Effector memory CD8-positive, alpha-beta T cell (primary cell): ENCODE data around the gene PSMG3.

Experiments used
- ATAC-seq: fragments of 150-1000 bp; cut with Tn5 transposase; replicated peaks from 2 replicates; pipeline ENCODE4 v1.10.0; 2021; ENCODE audit warnings: mild to moderate bottlenecking, moderate library complexity
- DNase-seq, 3 experiments: peaks; one replicate each; pipeline ENCODE4 v3.0.0; 2021
- H3K27ac Mint-ChIP-seq, 2 donors: one replicate each; pipeline ENCODE4 v1.8.0; 2022; ENCODE audit warnings: mild to moderate bottlenecking in 2 of 2, mixed read lengths in 2 of 2, moderate library complexity in 2 of 2
- H3K27me3 Mint-ChIP-seq, 2 donors: one replicate each; pipeline ENCODE4 v1.8.0; 2022; ENCODE audit warnings: mixed read lengths in 2 of 2
- H3K36me3 Mint-ChIP-seq: one replicate; pipeline ENCODE4 v1.8.0; 2022; ENCODE audit warnings: mild to moderate bottlenecking, moderate library complexity, mixed read lengths; ENCODE audit not compliant: insufficient read depth
- H3K4me1 Mint-ChIP-seq, 2 donors: one replicate each; pipeline ENCODE4 v1.8.0; 2022; ENCODE audit warnings: low read depth in 2 of 2, mixed read lengths in 2 of 2
- H3K4me3 Mint-ChIP-seq, 2 donors: one replicate each; pipeline ENCODE4 v1.8.0; 2022; ENCODE audit warnings: mild to moderate bottlenecking in 2 of 2, mixed read lengths in 2 of 2, moderate library complexity in 2 of 2
- H3K9me3 Mint-ChIP-seq, 2 donors: one replicate each; pipeline ENCODE4 v1.8.0; 2022; ENCODE audit warnings: mixed read lengths in 2 of 2

Gene PSMG3

GRCh38 chr7:1555813-1556543 lies 13.9 kb downstream of the PSMG3 start, which contains the start of gene TMEM184A:
TSS of gene TMEM184A (minus strand) at chr7:1556205. CDS start at chr7:1555484, 721 bp downstream.
- peaks cover 8% of the 10 kb centered on the region for H3K36me3 Mint-ChIP-seq
- no peak for DNase-seq
- no peak within 1 kb of the TSS for H3K4me3 Mint-ChIP-seq
- peaks cover 0 to 15% of the 10 kb centered on the region in 2 donors for H3K27me3 Mint-ChIP-seq
- peak; percentile 73 for ATAC-seq
- no peaks in the 10 kb centered on the region for H3K9me3 Mint-ChIP-seq
- H3K27ac Mint-ChIP-seq, result peak within 1 kb of the TSS; percentile 44 to 70
- peaks cover 0 to 2% of the 10 kb centered on the region in 2 donors for H3K4me1 Mint-ChIP-seq

DNA sequence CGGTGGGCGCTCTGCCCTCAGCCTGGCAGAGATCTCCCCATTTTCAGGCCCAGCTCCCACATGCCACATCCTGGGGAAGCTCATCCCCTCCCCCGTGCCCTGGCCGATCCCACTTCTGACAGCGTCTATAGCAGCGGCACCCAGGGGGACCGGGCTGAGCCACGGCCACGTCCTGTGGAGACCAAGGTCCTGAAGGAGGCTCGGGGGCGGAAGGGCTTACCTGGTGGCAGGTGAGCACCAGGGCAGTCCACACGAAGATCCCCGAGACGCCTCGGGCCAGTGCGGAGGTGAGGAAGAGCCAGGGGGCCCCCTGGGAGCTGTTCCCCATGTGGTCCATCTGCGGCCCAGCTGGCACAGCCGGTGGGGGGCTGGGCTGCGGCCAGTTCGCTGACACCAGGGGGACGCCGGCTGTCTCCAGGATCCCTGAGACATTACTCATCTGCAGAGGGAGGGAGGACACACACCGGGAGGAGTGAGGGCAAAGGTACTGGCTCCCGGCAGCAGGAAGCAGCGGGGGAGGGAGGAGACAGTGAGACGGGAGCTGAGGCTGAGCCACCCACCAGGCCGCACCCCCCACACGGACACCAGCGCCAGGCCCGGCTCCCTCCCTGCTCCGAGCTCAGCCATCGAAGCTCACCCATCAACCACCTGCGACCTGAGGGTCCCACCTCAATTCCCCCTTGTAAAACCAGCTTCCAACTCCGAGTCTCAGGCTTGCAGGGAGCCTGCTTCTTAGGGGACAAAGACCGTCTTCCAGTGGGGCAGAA lies 14.6 kb downstream of the PSMG3 start:
- Mint-ChIP-seq H3K36me3 (peaks cover 11% of the 10 kb centered on the region), H3K4me3 (no peak overlapping the region), H3K27ac (peak overlapping the region; percentile 44 to 70), H3K4me1 (peaks cover 0 to 2% of the 10 kb centered on the region in 2 donors), H3K27me3 (peaks cover 0 to 15% of the 10 kb centered on the region in 2 donors), H3K9me3 (no peaks in the 10 kb centered on the region)
- DNase-seq, result no peak
- no peak for ATAC-seq

- peaks cover 0 to 15% of the 10 kb centered on the region in 2 donors for H3K27me3 Mint-ChIP-seq
- peaks cover 11% of the 10 kb centered on the region for H3K36me3 Mint-ChIP-seq
- ATAC-seq, result no peak
- H3K9me3 Mint-ChIP-seq, result no peaks in the 10 kb centered on the region
- H3K27ac Mint-ChIP-seq, result peak overlapping the region in 1 of 2 donors; percentile 70
- peaks cover 0 to 2% of the 10 kb centered on the region in 2 donors for H3K4me1 Mint-ChIP-seq
- no peak overlapping the region for H3K4me3 Mint-ChIP-seq
- no peak for DNase-seq
These were observed 15.3 kb downstream of the PSMG3 start for GRCh38 chr7:1554333-1555045.

GRCh38 chr7:1553512-1554210 lies 16.2 kb downstream of the PSMG3 start:
- Mint-ChIP-seq H3K27ac (no peak overlapping the region), H3K9me3 (no peaks in the 10 kb centered on the region), H3K4me3 (no peak overlapping the region), H3K4me1 (peaks cover 0 to 2% of the 10 kb centered on the region in 2 donors), H3K36me3 (peaks cover 18% of the 10 kb centered on the region), H3K27me3 (peaks cover 0 to 15% of the 10 kb centered on the region in 2 donors)
- ATAC-seq (no peak), DNase-seq (no peak)

DNA sequence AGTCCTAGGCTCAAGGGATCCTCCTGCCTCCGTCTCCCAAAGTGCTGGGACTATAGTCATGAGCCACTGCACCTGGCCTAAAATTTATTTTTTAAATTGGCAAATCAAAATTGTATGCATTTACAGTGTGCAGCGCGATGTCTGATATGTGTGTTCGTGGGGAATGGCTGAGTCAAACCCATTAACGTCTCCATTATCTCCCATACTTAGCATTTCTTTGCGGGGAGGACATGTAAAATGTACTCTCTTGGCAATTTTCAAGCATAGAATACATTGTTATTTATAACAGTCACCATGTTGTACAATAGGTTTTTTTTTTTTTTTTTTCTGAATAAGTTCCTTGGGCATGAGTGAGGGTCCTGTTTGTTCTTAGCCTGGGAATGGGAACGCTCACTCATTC lies 17.6 kb downstream of the PSMG3 start:
- H3K27me3 Mint-ChIP-seq, result peaks cover 0 to 9% of the 10 kb centered on the region in 2 donors

DNA sequence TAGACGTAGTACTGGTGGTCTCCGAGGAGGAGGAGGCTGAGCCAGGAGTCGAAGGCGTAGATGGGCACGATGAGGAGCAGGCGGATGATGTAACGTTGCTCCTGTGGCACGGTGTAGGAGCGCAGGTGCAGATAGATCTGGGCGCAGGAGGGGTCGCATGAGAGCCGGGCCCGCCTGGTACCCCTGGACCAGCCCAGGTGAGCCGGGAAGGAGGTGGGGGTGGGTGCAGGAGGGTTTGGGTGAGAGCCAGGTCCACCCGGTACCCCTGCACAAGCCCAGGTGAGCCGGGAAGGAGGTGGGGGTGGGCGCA lies 19.0 kb downstream of the PSMG3 start:
- no peaks in the 10 kb centered on the region for H3K9me3 Mint-ChIP-seq
- H3K27ac Mint-ChIP-seq, result no peak overlapping the region
- H3K4me3 Mint-ChIP-seq, result no peak overlapping the region
- ATAC-seq, result no peak
- H3K27me3 Mint-ChIP-seq, result peaks cover 0 to 9% of the 10 kb centered on the region in 2 donors
- H3K36me3 Mint-ChIP-seq, result peaks cover 25% of the 10 kb centered on the region
- DNase-seq, result no peak
- H3K4me1 Mint-ChIP-seq, result peaks cover 0 to 4% of the 10 kb centered on the region in 2 donors

More for the DNA sequence above, 17.6 kb downstream of the PSMG3 start:
- no peak overlapping the region for H3K27ac Mint-ChIP-seq
- peaks cover 21% of the 10 kb centered on the region for H3K36me3 Mint-ChIP-seq
- H3K4me1 Mint-ChIP-seq, result peaks cover 2 to 4% of the 10 kb centered on the region in 2 donors
- no peak for ATAC-seq
- DNase-seq, result no peak
- no peaks in the 10 kb centered on the region for H3K9me3 Mint-ChIP-seq
- no peak overlapping the region for H3K4me3 Mint-ChIP-seq

GRCh38 chr7:1550005-1550845 lies 19.6 kb downstream of the PSMG3 start:
- Mint-ChIP-seq H3K36me3 (peaks cover 29% of the 10 kb centered on the region), H3K4me3 (no peak overlapping the region), H3K9me3 (no peaks in the 10 kb centered on the region), H3K27me3 (peaks cover 0 to 8% of the 10 kb centered on the region in 2 donors), H3K4me1 (peaks cover 0 to 4% of the 10 kb centered on the region in 2 donors), H3K27ac (no peak overlapping the region)
- DNase-seq, result no peak
- no peak for ATAC-seq

DNA sequence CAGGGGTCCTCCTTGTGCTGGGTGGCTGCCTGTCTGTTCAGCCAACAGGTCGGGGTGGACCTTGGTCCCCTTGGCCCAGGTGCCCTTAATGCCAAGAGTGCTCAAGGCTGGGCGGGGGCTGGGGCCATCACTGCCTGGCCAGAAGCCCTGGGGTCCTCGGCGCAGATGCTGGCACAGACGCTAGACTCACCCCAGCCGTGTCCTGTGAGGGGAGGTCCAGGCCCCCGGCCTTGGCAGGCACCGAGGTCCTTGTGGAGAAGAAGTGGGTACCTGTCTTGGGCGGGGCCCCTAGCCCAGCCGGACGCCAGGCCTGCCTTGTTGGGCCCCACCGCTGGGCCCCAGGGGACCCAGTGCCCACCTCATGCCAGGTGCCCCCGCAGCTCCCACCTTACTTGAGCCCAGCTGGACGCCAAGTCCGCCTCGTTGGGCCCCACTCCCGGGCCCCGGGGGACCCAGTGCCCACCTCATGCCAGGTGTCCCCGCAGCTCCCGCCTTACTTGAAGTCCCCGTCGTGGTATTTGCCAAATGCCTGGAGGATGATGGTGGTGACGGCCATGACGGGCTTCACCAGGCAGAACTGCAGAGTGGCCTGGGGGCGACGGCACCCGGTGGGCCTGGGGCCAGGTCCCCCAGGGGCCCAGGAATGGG lies 20.4 kb downstream of the PSMG3 start:
- ATAC-seq (no peak), DNase-seq (no peak)
- Mint-ChIP-seq H3K27me3 (peaks cover 0 to under 1% of the 10 kb centered on the region in 2 donors), H3K27ac (peak overlapping the region in 1 of 2 donors; percentile 36), H3K4me1 (peaks cover 0 to 4% of the 10 kb centered on the region in 2 donors), H3K9me3 (no peaks in the 10 kb centered on the region), H3K36me3 (peaks cover 37% of the 10 kb centered on the region), H3K4me3 (no peak overlapping the region)

DNA sequence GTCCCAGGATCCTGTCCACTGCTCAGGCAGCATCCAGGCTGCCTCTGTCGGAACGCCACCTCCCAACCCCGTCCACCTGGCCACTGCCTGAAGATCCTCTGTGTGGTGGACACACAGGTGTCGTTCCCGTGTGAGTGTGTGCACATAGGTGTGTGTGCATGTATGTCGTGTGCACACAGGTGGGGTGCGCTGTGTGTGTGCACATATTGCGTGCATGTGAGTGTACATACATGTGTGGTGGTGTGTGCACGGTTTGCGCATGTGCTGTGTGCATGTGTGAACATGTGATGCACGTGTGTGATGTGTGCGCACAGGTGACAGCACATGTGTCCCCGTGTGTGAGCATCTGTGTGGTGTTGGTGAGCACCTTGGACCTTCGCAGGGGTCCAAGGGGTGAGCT lies 20.9 kb downstream of the PSMG3 start:
- Mint-ChIP-seq H3K4me1 (peaks cover 0 to 4% of the 10 kb centered on the region in 2 donors), H3K4me3 (no peak overlapping the region), H3K36me3 (peaks cover 39% of the 10 kb centered on the region)

GRCh38 chr7:1548438-1548831 lies 21.4 kb downstream of the PSMG3 start:
- peaks cover 0 to 4% of the 10 kb centered on the region in 2 donors for H3K4me1 Mint-ChIP-seq
- H3K27me3 Mint-ChIP-seq, result no peaks in the 10 kb centered on the region
- no peaks in the 10 kb centered on the region for H3K9me3 Mint-ChIP-seq
- H3K36me3 Mint-ChIP-seq, result peaks cover 44% of the 10 kb centered on the region
- DNase-seq, result no peak
- no peak for ATAC-seq
- peak overlapping the region in 1 of 2 donors; percentile 40 for H3K4me3 Mint-ChIP-seq
- peak overlapping the region in 1 of 2 donors; percentile 36 for H3K27ac Mint-ChIP-seq

More for the DNA sequence above, 20.9 kb downstream of the PSMG3 start:
- Mint-ChIP-seq H3K27me3 (no peaks in the 10 kb centered on the region), H3K27ac (peak overlapping the region in 1 of 2 donors; percentile 36), H3K9me3 (no peaks in the 10 kb centered on the region)
- no peak for ATAC-seq
- no peak for DNase-seq

GRCh38 chr7:1547777-1548437 lies 21.9 kb downstream of the PSMG3 start:
- no peaks in the 10 kb centered on the region for H3K27me3 Mint-ChIP-seq
- H3K4me3 Mint-ChIP-seq, result peak overlapping the region in 1 of 2 donors; percentile 40
- H3K27ac Mint-ChIP-seq, result peak overlapping the region in 1 of 2 donors; percentile 36
- H3K9me3 Mint-ChIP-seq, result no peaks in the 10 kb centered on the region
- DNase-seq, result no peak
- H3K36me3 Mint-ChIP-seq, result peaks cover 46% of the 10 kb centered on the region
- no peak for ATAC-seq
- peaks cover 0 to 4% of the 10 kb centered on the region in 2 donors for H3K4me1 Mint-ChIP-seq
